HEK293 (cell line): ENCODE results near the gene VTN.

Experiments used
- EGR2 ChIP-seq: fragments of 450-650 bp; formaldehyde crosslinking; IDR thresholded peaks from 2 replicates; pipeline ENCODE4 v1.5.1; 2016; ENCODE audit warnings: low read depth, missing biosample characterization, missing genetic modification characterization
- KLF1 ChIP-seq: fragments of 450-650 bp; formaldehyde crosslinking; IDR thresholded peaks from 2 replicates; pipeline ENCODE4 v1.5.1; 2016; ENCODE audit warnings: missing biosample characterization, missing genetic modification characterization
- KLF16 ChIP-seq: fragments of 450-650 bp; formaldehyde crosslinking; IDR thresholded peaks from 2 replicates; pipeline ENCODE4 v1.5.1; 2017; ENCODE audit warnings: missing biosample characterization, missing genetic modification characterization
- MYNN ChIP-seq: fragments of 450-650 bp; formaldehyde crosslinking; IDR thresholded peaks from 2 replicates; pipeline ENCODE4 v1.5.1; 2016; ENCODE audit warnings: missing biosample characterization, missing genetic modification characterization, borderline replicate concordance
- PRDM1 ChIP-seq: fragments of 450-650 bp; formaldehyde crosslinking; IDR thresholded peaks from 2 replicates; pipeline ENCODE4; 2016; ENCODE audit warnings: missing biosample characterization, missing genetic modification characterization
- TRIM28 ChIP-seq: IDR thresholded peaks from 2 replicates; pipeline ENCODE4 v1.6.1; 2011; ENCODE audit warnings: low read length, control low read depth, borderline replicate concordance
- ZBTB20 ChIP-seq: fragments of 450-650 bp; formaldehyde crosslinking; IDR thresholded peaks from 2 replicates; pipeline ENCODE4 v1.5.1; 2016; ENCODE audit warnings: missing biosample characterization, missing genetic modification characterization
- ZNF19 ChIP-seq: fragments of 450-650 bp; formaldehyde crosslinking; IDR thresholded peaks from 2 replicates; pipeline ENCODE4; 2016; ENCODE audit warnings: missing biosample characterization, missing genetic modification characterization, low read depth
- ZNF2 ChIP-seq: fragments of 450-650 bp; formaldehyde crosslinking; IDR thresholded peaks from 2 replicates; pipeline ENCODE4 v1.5.1; 2016; ENCODE audit warnings: missing biosample characterization, missing genetic modification characterization
- ZNF239 ChIP-seq: fragments of 450-650 bp; formaldehyde crosslinking; IDR thresholded peaks from 2 replicates; pipeline ENCODE4 v1.5.1; 2016; ENCODE audit warnings: missing biosample characterization, missing genetic modification characterization
- ZNF24 ChIP-seq: fragments of 450-650 bp; formaldehyde crosslinking; IDR thresholded peaks from 2 replicates; pipeline ENCODE4 v1.5.1; 2016; ENCODE audit warnings: missing biosample characterization, missing genetic modification characterization
- ZNF560 ChIP-seq: fragments of 450-650 bp; formaldehyde crosslinking; IDR thresholded peaks from 2 replicates; pipeline ENCODE4 v1.5.1; 2017; ENCODE audit warnings: missing biosample characterization, missing genetic modification characterization, borderline replicate concordance
- ZNF561 ChIP-seq: fragments of 450-650 bp; IDR thresholded peaks from 2 replicates; pipeline ENCODE4 v1.5.1; 2018; ENCODE audit warnings: missing biosample characterization, missing genetic modification characterization, borderline replicate concordance
- ZNF660 ChIP-seq: fragments of 450-650 bp; IDR thresholded peaks from 2 replicates; pipeline ENCODE4 v1.5.1; 2018; ENCODE audit warnings: missing biosample characterization, mild to moderate bottlenecking, missing genetic modification characterization
- TF ChIP-seq, protein P1 (sequence below): fragments of 450-650 bp; formaldehyde crosslinking; IDR thresholded peaks from 2 replicates; pipeline ENCODE4 v1.5.1; 2016; ENCODE audit warnings: missing biosample characterization, missing genetic modification characterization
- TF ChIP-seq, protein P2 (sequence below): fragments of 450-650 bp; formaldehyde crosslinking; IDR thresholded peaks from 2 replicates; pipeline ENCODE4 v1.5.1; 2016; ENCODE audit warnings: missing biosample characterization, missing genetic modification characterization
- TF ChIP-seq, protein P3 (sequence below): fragments of 450-650 bp; formaldehyde crosslinking; IDR thresholded peaks from 2 replicates; pipeline ENCODE4 v1.5.1; 2016; ENCODE audit warnings: missing biosample characterization, missing genetic modification characterization
- TF ChIP-seq, protein P4 (sequence below): fragments of 450-650 bp; formaldehyde crosslinking; IDR thresholded peaks from 2 replicates; pipeline ENCODE4 v1.5.1; 2017; ENCODE audit warnings: missing biosample characterization, mild to moderate bottlenecking, missing genetic modification characterization, moderate library complexity
- TF ChIP-seq, protein P5 (sequence below): fragments of 450-650 bp; formaldehyde crosslinking; IDR thresholded peaks from 2 replicates; pipeline ENCODE4 v1.5.1; 2016; ENCODE audit warnings: missing biosample characterization, missing genetic modification characterization
- TF ChIP-seq, protein P6 (sequence below): fragments of 450-650 bp; formaldehyde crosslinking; IDR thresholded peaks from 2 replicates; pipeline ENCODE4; 2016; ENCODE audit warnings: missing biosample characterization, missing genetic modification characterization
- TF ChIP-seq, protein P7 (sequence below): fragments of 450-650 bp; formaldehyde crosslinking; IDR thresholded peaks from 2 replicates; pipeline ENCODE4 v1.5.1; 2017; ENCODE audit warnings: missing biosample characterization, missing genetic modification characterization
- TF ChIP-seq, protein P8 (sequence below): fragments of 450-650 bp; formaldehyde crosslinking; IDR thresholded peaks from 2 replicates; pipeline ENCODE4 v1.5.1; 2016; ENCODE audit warnings: missing biosample characterization, missing genetic modification characterization

VTN gene

DNA sequence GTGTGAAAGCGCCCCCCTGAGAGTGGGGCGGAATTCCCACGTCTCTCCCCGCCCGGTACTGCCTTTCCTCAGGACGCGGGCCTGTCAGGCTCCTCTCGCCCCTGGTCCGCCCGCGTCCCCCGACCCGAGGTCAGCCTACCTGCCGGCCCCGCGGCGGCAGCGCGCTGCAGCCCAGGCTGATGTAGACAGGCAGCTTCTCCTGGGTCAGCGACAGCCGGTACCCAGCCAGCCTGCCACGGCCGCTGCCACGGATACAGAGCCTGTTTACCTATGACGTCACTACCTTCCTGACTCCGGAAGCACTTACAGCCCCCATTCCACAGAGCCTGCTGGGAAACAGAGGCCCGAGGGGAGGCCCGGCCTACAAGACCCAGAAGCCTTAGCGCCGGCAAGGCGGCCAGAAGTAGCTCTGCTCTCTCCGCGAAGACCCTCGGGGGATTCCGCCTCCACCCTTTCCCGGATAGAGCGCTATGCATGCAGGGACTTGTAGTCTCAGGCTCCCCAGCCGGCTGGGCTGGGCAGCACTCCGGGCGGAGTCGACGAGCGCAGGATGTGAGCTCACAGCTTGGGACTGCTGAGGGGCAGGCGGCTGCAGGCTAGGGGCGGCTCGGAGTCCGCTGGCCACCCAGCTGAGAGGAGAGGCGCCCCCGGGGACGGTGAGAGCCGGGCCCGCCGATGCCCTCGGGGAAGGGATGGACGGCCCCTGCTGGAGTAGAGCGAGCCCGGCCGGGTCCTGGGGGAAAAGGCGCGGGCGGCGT, 34.7 kb downstream of the VTN start, which contains the start of the genes IFT20 and TNFAIP1 (continued):
- TF ChIP-seq, protein P1, sequence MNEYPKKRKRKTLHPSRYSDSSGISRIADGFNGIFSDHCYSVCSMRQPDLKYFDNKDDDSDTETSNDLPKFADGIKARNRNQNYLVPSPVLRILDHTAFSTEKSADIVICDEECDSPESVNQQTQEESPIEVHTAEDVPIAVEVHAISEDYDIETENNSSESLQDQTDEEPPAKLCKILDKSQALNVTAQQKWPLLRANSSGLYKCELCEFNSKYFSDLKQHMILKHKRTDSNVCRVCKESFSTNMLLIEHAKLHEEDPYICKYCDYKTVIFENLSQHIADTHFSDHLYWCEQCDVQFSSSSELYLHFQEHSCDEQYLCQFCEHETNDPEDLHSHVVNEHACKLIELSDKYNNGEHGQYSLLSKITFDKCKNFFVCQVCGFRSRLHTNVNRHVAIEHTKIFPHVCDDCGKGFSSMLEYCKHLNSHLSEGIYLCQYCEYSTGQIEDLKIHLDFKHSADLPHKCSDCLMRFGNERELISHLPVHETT = peak; percentile 90
- TF ChIP-seq ZBTB20 (tag by site-specific recombination) = peak; percentile 80; the same call in 1 of the 2 replicates
- TF ChIP-seq ZNF561 = 0 out of 2 replicates have a peak, but pooled peaks have one; percentile 14
- peak; percentile 45; the same call in 1 of the 2 replicates for TF ChIP-seq TRIM28
- TF ChIP-seq, protein P2, sequence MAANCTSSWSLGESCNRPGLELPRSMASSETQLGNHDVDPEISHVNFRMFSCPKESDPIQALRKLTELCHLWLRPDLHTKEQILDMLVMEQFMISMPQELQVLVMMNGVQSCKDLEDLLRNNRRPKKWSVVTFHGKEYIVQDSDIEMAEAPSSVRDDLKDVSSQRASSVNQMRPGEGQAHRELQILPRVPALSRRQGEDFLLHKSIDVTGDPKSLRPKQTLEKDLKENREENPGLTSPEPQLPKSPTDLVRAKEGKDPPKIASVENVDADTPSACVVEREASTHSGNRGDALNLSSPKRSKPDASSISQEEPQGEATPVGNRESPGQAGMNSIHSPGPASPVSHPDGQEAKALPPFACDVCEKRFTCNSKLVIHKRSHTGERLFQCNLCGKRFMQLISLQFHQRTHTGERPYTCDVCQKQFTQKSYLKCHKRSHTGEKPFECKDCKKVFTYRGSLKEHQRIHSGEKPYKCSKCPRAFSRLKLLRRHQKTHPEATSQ (tag by site-specific recombination) = peak; percentile 82
- no peak for TF ChIP-seq ZNF239 (tag by site-specific recombination)
- TF ChIP-seq, protein P3, sequence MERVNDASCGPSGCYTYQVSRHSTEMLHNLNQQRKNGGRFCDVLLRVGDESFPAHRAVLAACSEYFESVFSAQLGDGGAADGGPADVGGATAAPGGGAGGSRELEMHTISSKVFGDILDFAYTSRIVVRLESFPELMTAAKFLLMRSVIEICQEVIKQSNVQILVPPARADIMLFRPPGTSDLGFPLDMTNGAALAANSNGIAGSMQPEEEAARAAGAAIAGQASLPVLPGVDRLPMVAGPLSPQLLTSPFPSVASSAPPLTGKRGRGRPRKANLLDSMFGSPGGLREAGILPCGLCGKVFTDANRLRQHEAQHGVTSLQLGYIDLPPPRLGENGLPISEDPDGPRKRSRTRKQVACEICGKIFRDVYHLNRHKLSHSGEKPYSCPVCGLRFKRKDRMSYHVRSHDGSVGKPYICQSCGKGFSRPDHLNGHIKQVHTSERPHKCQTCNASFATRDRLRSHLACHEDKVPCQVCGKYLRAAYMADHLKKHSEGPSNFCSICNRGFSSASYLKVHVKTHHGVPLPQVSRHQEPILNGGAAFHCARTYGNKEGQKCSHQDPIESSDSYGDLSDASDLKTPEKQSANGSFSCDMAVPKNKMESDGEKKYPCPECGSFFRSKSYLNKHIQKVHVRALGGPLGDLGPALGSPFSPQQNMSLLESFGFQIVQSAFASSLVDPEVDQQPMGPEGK (tag by site-specific recombination) = peak; percentile 65
- TF ChIP-seq, protein P4, sequence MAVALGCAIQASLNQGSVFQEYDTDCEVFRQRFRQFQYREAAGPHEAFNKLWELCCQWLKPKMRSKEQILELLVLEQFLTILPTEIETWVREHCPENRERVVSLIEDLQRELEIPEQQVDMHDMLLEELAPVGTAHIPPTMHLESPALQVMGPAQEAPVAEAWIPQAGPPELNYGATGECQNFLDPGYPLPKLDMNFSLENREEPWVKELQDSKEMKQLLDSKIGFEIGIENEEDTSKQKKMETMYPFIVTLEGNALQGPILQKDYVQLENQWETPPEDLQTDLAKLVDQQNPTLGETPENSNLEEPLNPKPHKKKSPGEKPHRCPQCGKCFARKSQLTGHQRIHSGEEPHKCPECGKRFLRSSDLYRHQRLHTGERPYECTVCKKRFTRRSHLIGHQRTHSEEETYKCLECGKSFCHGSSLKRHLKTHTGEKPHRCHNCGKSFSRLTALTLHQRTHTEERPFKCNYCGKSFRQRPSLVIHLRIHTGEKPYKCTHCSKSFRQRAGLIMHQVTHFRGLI (tag by site-specific recombination) = peak; percentile 73; the same call in 1 of the 2 replicates
- TF ChIP-seq ZNF19 (tag by site-specific recombination) = no peak
- TF ChIP-seq, protein P5, sequence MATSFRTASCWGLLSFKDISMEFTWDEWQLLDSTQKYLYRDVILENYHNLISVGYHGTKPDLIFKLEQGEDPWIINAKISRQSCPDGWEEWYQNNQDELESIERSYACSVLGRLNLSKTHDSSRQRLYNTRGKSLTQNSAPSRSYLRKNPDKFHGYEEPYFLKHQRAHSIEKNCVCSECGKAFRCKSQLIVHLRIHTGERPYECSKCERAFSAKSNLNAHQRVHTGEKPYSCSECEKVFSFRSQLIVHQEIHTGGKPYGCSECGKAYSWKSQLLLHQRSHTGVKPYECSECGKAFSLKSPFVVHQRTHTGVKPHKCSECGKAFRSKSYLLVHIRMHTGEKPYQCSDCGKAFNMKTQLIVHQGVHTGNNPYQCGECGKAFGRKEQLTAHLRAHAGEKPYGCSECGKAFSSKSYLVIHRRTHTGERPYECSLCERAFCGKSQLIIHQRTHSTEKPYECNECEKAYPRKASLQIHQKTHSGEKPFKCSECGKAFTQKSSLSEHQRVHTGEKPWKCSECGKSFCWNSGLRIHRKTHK (tag by site-specific recombination) = no peak
- TF ChIP-seq, protein P6, sequence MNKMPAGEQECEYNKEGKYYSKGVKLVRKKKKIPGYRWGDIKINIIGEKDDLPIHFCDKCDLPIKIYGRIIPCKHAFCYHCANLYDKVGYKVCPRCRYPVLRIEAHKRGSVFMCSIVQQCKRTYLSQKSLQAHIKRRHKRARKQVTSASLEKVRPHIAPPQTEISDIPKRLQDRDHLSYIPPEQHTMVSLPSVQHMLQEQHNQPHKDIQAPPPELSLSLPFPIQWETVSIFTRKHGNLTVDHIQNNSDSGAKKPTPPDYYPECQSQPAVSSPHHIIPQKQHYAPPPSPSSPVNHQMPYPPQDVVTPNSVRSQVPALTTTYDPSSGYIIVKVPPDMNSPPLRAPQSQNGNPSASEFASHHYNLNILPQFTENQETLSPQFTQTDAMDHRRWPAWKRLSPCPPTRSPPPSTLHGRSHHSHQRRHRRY (tag by site-specific recombination) = no peak
- TF ChIP-seq EGR2 = peak; percentile 88; the same call in 1 of the 2 replicates
- TF ChIP-seq ZNF24 = peak; percentile 82
- TF ChIP-seq KLF1 (tag by site-specific recombination) = peak; percentile 10; the same call in 1 of the 2 replicates
- peak; percentile 92 for TF ChIP-seq KLF16 (tag by site-specific recombination)
- TF ChIP-seq, protein P7, sequence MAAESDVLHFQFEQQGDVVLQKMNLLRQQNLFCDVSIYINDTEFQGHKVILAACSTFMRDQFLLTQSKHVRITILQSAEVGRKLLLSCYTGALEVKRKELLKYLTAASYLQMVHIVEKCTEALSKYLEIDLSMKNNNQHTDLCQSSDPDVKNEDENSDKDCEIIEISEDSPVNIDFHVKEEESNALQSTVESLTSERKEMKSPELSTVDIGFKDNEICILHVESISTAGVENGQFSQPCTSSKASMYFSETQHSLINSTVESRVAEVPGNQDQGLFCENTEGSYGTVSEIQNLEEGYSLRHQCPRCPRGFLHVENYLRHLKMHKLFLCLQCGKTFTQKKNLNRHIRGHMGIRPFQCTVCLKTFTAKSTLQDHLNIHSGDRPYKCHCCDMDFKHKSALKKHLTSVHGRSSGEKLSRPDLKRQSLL (tag by site-specific recombination) = peak; percentile 49
- 0 out of 2 replicates have a peak, but pooled peaks have one; percentile 31 for TF ChIP-seq MYNN
- TF ChIP-seq, protein P8, sequence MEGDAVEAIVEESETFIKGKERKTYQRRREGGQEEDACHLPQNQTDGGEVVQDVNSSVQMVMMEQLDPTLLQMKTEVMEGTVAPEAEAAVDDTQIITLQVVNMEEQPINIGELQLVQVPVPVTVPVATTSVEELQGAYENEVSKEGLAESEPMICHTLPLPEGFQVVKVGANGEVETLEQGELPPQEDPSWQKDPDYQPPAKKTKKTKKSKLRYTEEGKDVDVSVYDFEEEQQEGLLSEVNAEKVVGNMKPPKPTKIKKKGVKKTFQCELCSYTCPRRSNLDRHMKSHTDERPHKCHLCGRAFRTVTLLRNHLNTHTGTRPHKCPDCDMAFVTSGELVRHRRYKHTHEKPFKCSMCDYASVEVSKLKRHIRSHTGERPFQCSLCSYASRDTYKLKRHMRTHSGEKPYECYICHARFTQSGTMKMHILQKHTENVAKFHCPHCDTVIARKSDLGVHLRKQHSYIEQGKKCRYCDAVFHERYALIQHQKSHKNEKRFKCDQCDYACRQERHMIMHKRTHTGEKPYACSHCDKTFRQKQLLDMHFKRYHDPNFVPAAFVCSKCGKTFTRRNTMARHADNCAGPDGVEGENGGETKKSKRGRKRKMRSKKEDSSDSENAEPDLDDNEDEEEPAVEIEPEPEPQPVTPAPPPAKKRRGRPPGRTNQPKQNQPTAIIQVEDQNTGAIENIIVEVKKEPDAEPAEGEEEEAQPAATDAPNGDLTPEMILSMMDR (tag by site-specific recombination) = peak; percentile 84
- peak; percentile 77; the same call in 1 of the 2 replicates for TF ChIP-seq ZNF2 (tag by site-specific recombination)
- no peak; the same call in 1 of the 2 replicates for TF ChIP-seq ZNF660
- peak; percentile 15; the same call in 1 of the 2 replicates for TF ChIP-seq PRDM1 (tag by site-specific recombination)
- TF ChIP-seq ZNF560 = no peak
